Measurements from ENCODE around the gene TGFB3. TPM values are rescaled to one million over a fixed set of nuclear protein-coding genes. Genes with fewer than 3 reads are reported as not detected.

The TGFB3 gene
- polyA plus RNA-seq, 1 donor from 2014 or later: 1.3 TPM

- no peak overlapping the region for H3K4me3 ChIP-seq (ENCODE audit: low read length)
- no peaks in the 10 kb centered on the region for H3K27me3 ChIP-seq (ENCODE audit: insufficient read depth, low read depth, low read length)
- no peak overlapping the region for H2AFZ ChIP-seq (ENCODE audit: low read depth, low read length)
- no peak overlapping the region for H3K9ac ChIP-seq (ENCODE audit: low read length)
- H4K20me1 ChIP-seq (ENCODE audit: insufficient read depth): no peaks in the 10 kb centered on the region
- H3K79me2 ChIP-seq (replicated peaks; ENCODE audit: insufficient read depth, low read length): no peaks in the 10 kb centered on the region
- H3K4me2 ChIP-seq (ENCODE audit: low read length): no peak overlapping the region
- no peaks in the 10 kb centered on the region for H3K9me3 ChIP-seq (ENCODE audit: low read length)
- no peaks in the 10 kb centered on the region for H3K9me2 ChIP-seq (ENCODE audit: insufficient read depth, low read length)
- H3K36me3 ChIP-seq (ENCODE audit: insufficient read depth, low read length): no peaks in the 10 kb centered on the region
- no peak for TF ChIP-seq SMC3 (conservative IDR thresholded peaks at IDR 0.05; ENCODE audit: poor library complexity)
- TF ChIP-seq RAD21 (conservative IDR thresholded peaks at IDR 0.05): no peak
- no peak for TF ChIP-seq TAF1 (IDR thresholded peaks at IDR 0.05; ENCODE audit: low read depth)
- no peak for TF ChIP-seq POLR2AphosphoS5 (IDR thresholded peaks at IDR 0.05)
- TF ChIP-seq CTCF (IDR thresholded peaks at IDR 0.05; ENCODE audit: poor library complexity, severe bottlenecking): no peak
- no peak for TF ChIP-seq EP300 (conservative IDR thresholded peaks at IDR 0.05; ENCODE audit: poor library complexity, severe bottlenecking)
- TF ChIP-seq EZH2 (IDR thresholded peaks at IDR 0.05; ENCODE audit: borderline replicate concordance, insufficient read depth, low read length, poor library complexity, severe bottlenecking): no peak
- TF ChIP-seq REST (IDR thresholded peaks at IDR 0.05; ENCODE audit: borderline replicate concordance): no peak
- TF ChIP-seq MXI1 (conservative IDR thresholded peaks at IDR 0.05; ENCODE audit: poor library complexity, severe bottlenecking): no peak
- no peaks in the 10 kb centered on the region for H3F3A ChIP-seq (ENCODE audit: insufficient read depth, low read length, poor library complexity, severe bottlenecking)
- no peak overlapping the region for H3K27ac ChIP-seq (ENCODE audit: low read length)
Measured at GRCh38 chr14:75933712-75934296, 48.0 kb downstream of the TGFB3 start.

GRCh38 chr14:75928690-75929181, 53.1 kb downstream of the TGFB3 start:
- Histone ChIP-seq H3K79me2 (replicated peaks; ENCODE audit: insufficient read depth, low read length) (no peaks in the 10 kb centered on the region), H3K4me2 (ENCODE audit: low read length) (no peak overlapping the region), H3K36me3 (ENCODE audit: insufficient read depth, low read length) (no peaks in the 10 kb centered on the region), H3K9me3 (ENCODE audit: low read length) (no peaks in the 10 kb centered on the region), H3K27ac (ENCODE audit: low read length) (no peak overlapping the region), H3K9ac (ENCODE audit: low read length) (no peak overlapping the region), H3K27me3 (ENCODE audit: insufficient read depth, low read depth, low read length) (no peaks in the 10 kb centered on the region), H3F3A (ENCODE audit: insufficient read depth, low read length, poor library complexity, severe bottlenecking) (no peaks in the 10 kb centered on the region), H3K4me3 (ENCODE audit: low read length) (no peak overlapping the region), H2AFZ (ENCODE audit: low read depth, low read length) (no peak overlapping the region), H4K20me1 (ENCODE audit: insufficient read depth) (no peaks in the 10 kb centered on the region), H3K9me2 (ENCODE audit: insufficient read depth, low read length) (no peaks in the 10 kb centered on the region)
- TF ChIP-seq TAF1 (IDR thresholded peaks at IDR 0.05; ENCODE audit: low read depth) (no peak), MXI1 (conservative IDR thresholded peaks at IDR 0.05; ENCODE audit: poor library complexity, severe bottlenecking) (no peak), CTCF (IDR thresholded peaks at IDR 0.05; ENCODE audit: poor library complexity, severe bottlenecking) (no peak), REST (IDR thresholded peaks at IDR 0.05; ENCODE audit: borderline replicate concordance) (no peak), EZH2 (IDR thresholded peaks at IDR 0.05; ENCODE audit: borderline replicate concordance, insufficient read depth, low read length, poor library complexity, severe bottlenecking) (no peak), EP300 (conservative IDR thresholded peaks at IDR 0.05; ENCODE audit: poor library complexity, severe bottlenecking) (no peak), SMC3 (conservative IDR thresholded peaks at IDR 0.05; ENCODE audit: poor library complexity) (no peak), RAD21 (conservative IDR thresholded peaks at IDR 0.05) (no peak), POLR2AphosphoS5 (IDR thresholded peaks at IDR 0.05) (no peak)
